ENCODE data around the gene NQO2.

DNA sequence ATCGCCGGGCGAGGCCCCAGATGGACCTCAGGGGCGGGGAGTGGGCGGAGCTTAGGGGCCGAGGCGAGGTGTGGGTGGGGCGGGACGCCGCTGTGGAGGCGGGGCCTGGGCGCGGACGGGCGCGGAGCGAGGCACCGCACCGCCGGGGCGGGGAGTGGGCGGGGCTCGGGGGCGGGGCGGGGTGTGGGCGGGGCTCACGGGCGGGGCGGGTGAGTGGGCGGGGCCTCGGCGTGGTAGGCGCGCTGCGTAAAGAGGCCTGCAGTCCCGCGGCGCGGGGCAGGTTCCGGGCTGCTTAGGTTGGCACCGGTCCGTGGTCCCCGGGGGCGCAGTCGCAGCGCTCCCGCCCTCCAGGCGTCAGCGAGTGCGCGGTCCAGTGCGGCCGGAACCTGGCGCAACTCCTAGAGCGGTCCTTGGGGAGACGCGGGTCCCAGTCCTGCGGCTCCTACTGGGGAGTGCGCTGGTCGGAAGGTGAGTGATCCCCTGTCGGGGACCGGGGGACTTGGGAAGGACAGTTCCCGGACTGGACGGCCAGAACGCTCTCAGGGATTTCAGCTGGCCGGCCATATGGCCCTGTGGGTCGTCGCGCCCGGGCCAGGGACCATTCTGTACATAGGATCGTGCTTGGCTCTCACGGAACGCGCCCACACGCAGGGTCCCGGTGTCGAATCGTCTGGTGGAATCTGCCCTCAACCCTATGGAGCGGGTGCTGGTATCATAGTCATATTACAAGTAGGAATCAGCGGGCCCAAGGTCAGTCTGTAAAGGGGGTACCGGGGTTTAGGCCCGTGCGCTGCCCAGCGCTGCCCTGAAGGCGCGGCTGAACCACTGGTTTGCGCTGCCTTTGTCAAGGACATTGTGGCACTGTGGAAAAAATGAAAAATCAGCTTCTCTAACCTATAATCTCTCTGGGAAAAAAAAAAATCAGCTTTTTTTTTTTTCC lies at the start of gene NQO2:
- TF ChIP-seq, protein P1, sequence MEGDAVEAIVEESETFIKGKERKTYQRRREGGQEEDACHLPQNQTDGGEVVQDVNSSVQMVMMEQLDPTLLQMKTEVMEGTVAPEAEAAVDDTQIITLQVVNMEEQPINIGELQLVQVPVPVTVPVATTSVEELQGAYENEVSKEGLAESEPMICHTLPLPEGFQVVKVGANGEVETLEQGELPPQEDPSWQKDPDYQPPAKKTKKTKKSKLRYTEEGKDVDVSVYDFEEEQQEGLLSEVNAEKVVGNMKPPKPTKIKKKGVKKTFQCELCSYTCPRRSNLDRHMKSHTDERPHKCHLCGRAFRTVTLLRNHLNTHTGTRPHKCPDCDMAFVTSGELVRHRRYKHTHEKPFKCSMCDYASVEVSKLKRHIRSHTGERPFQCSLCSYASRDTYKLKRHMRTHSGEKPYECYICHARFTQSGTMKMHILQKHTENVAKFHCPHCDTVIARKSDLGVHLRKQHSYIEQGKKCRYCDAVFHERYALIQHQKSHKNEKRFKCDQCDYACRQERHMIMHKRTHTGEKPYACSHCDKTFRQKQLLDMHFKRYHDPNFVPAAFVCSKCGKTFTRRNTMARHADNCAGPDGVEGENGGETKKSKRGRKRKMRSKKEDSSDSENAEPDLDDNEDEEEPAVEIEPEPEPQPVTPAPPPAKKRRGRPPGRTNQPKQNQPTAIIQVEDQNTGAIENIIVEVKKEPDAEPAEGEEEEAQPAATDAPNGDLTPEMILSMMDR (IDR thresholded peaks at IDR 0.05) = no peak
- TF ChIP-seq, protein P2, sequence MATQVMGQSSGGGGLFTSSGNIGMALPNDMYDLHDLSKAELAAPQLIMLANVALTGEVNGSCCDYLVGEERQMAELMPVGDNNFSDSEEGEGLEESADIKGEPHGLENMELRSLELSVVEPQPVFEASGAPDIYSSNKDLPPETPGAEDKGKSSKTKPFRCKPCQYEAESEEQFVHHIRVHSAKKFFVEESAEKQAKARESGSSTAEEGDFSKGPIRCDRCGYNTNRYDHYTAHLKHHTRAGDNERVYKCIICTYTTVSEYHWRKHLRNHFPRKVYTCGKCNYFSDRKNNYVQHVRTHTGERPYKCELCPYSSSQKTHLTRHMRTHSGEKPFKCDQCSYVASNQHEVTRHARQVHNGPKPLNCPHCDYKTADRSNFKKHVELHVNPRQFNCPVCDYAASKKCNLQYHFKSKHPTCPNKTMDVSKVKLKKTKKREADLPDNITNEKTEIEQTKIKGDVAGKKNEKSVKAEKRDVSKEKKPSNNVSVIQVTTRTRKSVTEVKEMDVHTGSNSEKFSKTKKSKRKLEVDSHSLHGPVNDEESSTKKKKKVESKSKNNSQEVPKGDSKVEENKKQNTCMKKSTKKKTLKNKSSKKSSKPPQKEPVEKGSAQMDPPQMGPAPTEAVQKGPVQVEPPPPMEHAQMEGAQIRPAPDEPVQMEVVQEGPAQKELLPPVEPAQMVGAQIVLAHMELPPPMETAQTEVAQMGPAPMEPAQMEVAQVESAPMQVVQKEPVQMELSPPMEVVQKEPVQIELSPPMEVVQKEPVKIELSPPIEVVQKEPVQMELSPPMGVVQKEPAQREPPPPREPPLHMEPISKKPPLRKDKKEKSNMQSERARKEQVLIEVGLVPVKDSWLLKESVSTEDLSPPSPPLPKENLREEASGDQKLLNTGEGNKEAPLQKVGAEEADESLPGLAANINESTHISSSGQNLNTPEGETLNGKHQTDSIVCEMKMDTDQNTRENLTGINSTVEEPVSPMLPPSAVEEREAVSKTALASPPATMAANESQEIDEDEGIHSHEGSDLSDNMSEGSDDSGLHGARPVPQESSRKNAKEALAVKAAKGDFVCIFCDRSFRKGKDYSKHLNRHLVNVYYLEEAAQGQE (IDR thresholded peaks at IDR 0.05; ENCODE audit: insufficient read depth in 1 of 2, low read depth in 2 of 2, low read length in 1 of 2) = 0 out of 4 replicates have a peak, but pooled peaks of 1 of the 2 experiments have one; percentile 44

All from Panc1 (cell line).